Choroid plexus epithelial cell (primary cell): Measurements from ENCODE around the gene RBMX2.

Experiments used
- DNase-seq: peaks from one replicate; pipeline ENCODE4 v3.0.0-alpha.2; 2010; ENCODE audit warnings: low read depth
- H3K4me3 ChIP-seq: 2 replicates; pipeline ENCODE4 v1.5.1; 2011; ENCODE audit warnings: low read depth, mild to moderate bottlenecking, control low read depth, low read length, moderate library complexity
- TF ChIP-seq, protein P1 (sequence below): conservative IDR thresholded peaks from 2 replicates; pipeline ENCODE4 v1.5.1; 2011; ENCODE audit warnings: low read depth, mild to moderate bottlenecking, control low read depth, inconsistent platforms, low read length, moderate library complexity

RBMX2 gene

DNA sequence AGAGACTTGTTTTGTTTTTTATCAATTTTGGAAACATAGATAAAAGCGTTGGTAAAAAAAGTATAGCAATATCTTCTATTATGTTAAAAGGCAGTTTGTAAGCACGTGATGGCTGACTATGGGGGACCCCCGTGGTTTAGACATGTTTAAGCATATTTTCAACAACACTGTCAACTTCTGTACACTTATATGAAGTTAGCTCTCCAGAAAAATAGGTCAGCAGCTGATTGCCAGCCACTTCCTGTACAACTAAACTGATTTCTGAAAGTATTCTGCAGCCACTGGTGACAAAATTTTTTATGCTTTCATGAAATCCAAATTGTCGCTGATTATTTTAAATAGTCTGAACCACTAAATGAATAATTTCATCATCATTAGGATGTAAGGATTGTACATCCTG is 45.2 kb downstream of the RBMX2 start:
- TF ChIP-seq, protein P1, sequence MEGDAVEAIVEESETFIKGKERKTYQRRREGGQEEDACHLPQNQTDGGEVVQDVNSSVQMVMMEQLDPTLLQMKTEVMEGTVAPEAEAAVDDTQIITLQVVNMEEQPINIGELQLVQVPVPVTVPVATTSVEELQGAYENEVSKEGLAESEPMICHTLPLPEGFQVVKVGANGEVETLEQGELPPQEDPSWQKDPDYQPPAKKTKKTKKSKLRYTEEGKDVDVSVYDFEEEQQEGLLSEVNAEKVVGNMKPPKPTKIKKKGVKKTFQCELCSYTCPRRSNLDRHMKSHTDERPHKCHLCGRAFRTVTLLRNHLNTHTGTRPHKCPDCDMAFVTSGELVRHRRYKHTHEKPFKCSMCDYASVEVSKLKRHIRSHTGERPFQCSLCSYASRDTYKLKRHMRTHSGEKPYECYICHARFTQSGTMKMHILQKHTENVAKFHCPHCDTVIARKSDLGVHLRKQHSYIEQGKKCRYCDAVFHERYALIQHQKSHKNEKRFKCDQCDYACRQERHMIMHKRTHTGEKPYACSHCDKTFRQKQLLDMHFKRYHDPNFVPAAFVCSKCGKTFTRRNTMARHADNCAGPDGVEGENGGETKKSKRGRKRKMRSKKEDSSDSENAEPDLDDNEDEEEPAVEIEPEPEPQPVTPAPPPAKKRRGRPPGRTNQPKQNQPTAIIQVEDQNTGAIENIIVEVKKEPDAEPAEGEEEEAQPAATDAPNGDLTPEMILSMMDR, result no peak
- DNase-seq, result no peak
- no peak overlapping the region for H3K4me3 ChIP-seq
